Fibroblast of lung (primary cell): Measurements from ENCODE around the gene BABAM2. TPM values are rescaled to one million over a fixed set of nuclear protein-coding genes. Genes with fewer than 3 reads are reported as not detected.

Source experiments
- DNase-seq, 2 donors: peaks; one replicate each; pipeline versions ENCODE4 v3.0.0 to v3.0.0-alpha.2; 2010; ENCODE audit warnings: low read depth in 2 of 2
- H2AFZ ChIP-seq: 2 replicates; pipeline ENCODE4 v1.5.1; 2012; ENCODE audit warnings: low read length, control low read depth, inconsistent platforms
- H3K27ac ChIP-seq: 2 replicates; pipeline ENCODE4 v1.5.1; 2011; ENCODE audit warnings: low read length, control low read depth; ENCODE audit not compliant: insufficient read depth
- H3K27me3 ChIP-seq: 2 replicates; pipeline ENCODE4 v1.5.1; 2011; ENCODE audit warnings: mild to moderate bottlenecking, low read length; ENCODE audit not compliant: control insufficient read depth, insufficient read depth
- H3K36me3 ChIP-seq: 2 replicates; pipeline ENCODE4 v1.5.1; 2011; ENCODE audit warnings: low read length; ENCODE audit not compliant: control insufficient read depth, insufficient read depth
- H3K4me1 ChIP-seq: 2 replicates; pipeline ENCODE4 v1.5.1; 2011; ENCODE audit warnings: low read length; ENCODE audit not compliant: control insufficient read depth, insufficient read depth; ENCODE audit errors: extremely low read depth
- H3K4me2 ChIP-seq: 2 replicates; pipeline ENCODE4 v1.5.1; 2011; ENCODE audit warnings: low read length, control low read depth; ENCODE audit not compliant: insufficient read depth; ENCODE audit errors: extremely low read depth
- H3K4me3 ChIP-seq, 4 experiments: fragments of 200-600 bp in 1 of 4; sonication (generic) in 1 of 4; replicated peaks in 1 of 4; 2 replicates each; pipeline ENCODE4 v1.5.1; 2011 to 2016; ENCODE audit warnings: low read length in 4 of 4, low read depth in 3 of 4, mild to moderate bottlenecking in 3 of 4, control low read depth in 2 of 4, inconsistent platforms in 1 of 4, mixed read lengths in 1 of 4; ENCODE audit not compliant: insufficient read depth in 1 of 4; ENCODE audit errors: control extremely low read depth in 1 of 4
- H3K79me2 ChIP-seq: 2 replicates; pipeline ENCODE4 v1.5.1; 2012; ENCODE audit warnings: mild to moderate bottlenecking, low read length, inconsistent platforms; ENCODE audit not compliant: control insufficient read depth, insufficient read depth
- H3K9ac ChIP-seq: 2 replicates; pipeline ENCODE4 v1.5.1; 2011; ENCODE audit warnings: mild to moderate bottlenecking, low read length, control low read depth; ENCODE audit not compliant: insufficient read depth
- H3K9me3 ChIP-seq: 2 replicates; pipeline ENCODE4 v1.5.1; 2012; ENCODE audit warnings: low read depth, low read length; ENCODE audit not compliant: control insufficient read depth, insufficient read depth
- H4K20me1 ChIP-seq: 2 replicates; pipeline ENCODE4 v1.5.1; 2011; ENCODE audit warnings: low read length; ENCODE audit not compliant: control insufficient read depth, insufficient read depth; ENCODE audit errors: extremely low read depth
- EZH2 ChIP-seq: IDR thresholded peaks from 2 replicates; pipeline ENCODE4 v1.5.1; 2012; ENCODE audit warnings: low read length, control low read depth, mild to moderate bottlenecking; ENCODE audit errors: missing control alignments
- polyA plus RNA-seq, 2 donors: library from polyadenylated mRNA; depleted of rRNA in 1 of 2; stranded (reverse) in 1 of 2; unstranded in 1 of 2; fragments of >200 nt; gene quantifications; 2 replicates each; pipeline ENCODE4 v1.2.1, GENCODE V29; 2011 to 2012; ENCODE audit warnings: missing spikeins in 1 of 2
- total RNA-seq: library from RNA; depleted of rRNA; stranded (reverse); fragments of >200 nt; gene quantifications from 2 replicates; pipeline ENCODE4 v1.2.1, GENCODE V29; 2014
- TF ChIP-seq, protein P1 (sequence below), 2 donors: IDR thresholded peaks in 1 of 2; conservative IDR thresholded peaks in 1 of 2; 1 replicate in 1 of 2; 2 replicates in 1 of 2; pipeline ENCODE4 v1.5.1; 2011 to 2012; ENCODE audit warnings: low read length in 2 of 2, control low read depth in 1 of 2, inconsistent platforms in 1 of 2, low read depth in 1 of 2, mild to moderate bottlenecking in 1 of 2

BABAM2 gene
- total and polyA plus RNA-seq, 2 donors (not counting 1 experiment from before 2014, with no cell fraction given): 25.6 to 33.4 TPM

DNA sequence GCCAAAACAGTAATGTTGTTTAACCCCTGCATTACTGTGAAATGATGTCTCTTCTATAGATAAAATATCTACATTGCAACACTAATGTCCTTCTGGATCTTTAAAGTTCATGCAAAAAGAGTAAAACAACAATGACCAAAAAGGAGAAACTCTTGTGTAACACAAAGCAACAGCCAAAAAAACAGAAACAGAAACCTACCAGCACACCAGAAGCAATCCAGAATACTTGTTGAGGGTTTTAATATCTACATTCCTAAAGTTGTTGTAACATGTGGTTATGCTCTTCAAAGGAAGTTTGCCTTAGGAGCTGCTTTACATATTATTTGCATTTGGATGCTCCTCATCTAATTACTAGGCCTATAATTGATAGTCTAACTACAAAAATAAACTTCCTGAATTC, 157.2 kb downstream of the BABAM2 start:
- H3K27ac ChIP-seq: no peak overlapping the region
- no peak for TF ChIP-seq EZH2
- TF ChIP-seq, protein P1, sequence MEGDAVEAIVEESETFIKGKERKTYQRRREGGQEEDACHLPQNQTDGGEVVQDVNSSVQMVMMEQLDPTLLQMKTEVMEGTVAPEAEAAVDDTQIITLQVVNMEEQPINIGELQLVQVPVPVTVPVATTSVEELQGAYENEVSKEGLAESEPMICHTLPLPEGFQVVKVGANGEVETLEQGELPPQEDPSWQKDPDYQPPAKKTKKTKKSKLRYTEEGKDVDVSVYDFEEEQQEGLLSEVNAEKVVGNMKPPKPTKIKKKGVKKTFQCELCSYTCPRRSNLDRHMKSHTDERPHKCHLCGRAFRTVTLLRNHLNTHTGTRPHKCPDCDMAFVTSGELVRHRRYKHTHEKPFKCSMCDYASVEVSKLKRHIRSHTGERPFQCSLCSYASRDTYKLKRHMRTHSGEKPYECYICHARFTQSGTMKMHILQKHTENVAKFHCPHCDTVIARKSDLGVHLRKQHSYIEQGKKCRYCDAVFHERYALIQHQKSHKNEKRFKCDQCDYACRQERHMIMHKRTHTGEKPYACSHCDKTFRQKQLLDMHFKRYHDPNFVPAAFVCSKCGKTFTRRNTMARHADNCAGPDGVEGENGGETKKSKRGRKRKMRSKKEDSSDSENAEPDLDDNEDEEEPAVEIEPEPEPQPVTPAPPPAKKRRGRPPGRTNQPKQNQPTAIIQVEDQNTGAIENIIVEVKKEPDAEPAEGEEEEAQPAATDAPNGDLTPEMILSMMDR (conservative IDR thresholded peaks at IDR 0.05 in 1 of 2, IDR thresholded peaks at IDR 0.05 in 1 of 2; ENCODE audit: low read depth in 1 of 2, low read length in 2 of 2): no peak
- H3K4me2 ChIP-seq: peak overlapping the region; percentile 32
- no peaks in the 10 kb centered on the region for H3K36me3 ChIP-seq
- H3K4me1 ChIP-seq: peaks cover 23% of the 10 kb centered on the region
- no peaks in the 10 kb centered on the region for H4K20me1 ChIP-seq
- H3K27me3 ChIP-seq: no peaks in the 10 kb centered on the region
- no peaks in the 10 kb centered on the region for H3K79me2 ChIP-seq
- peak; percentile 84 to 88 for DNase-seq
- no peak overlapping the region for H3K4me3 ChIP-seq
- H2AFZ ChIP-seq: no peak overlapping the region
- H3K9me3 ChIP-seq: no peaks in the 10 kb centered on the region
- no peak overlapping the region for H3K9ac ChIP-seq

DNA sequence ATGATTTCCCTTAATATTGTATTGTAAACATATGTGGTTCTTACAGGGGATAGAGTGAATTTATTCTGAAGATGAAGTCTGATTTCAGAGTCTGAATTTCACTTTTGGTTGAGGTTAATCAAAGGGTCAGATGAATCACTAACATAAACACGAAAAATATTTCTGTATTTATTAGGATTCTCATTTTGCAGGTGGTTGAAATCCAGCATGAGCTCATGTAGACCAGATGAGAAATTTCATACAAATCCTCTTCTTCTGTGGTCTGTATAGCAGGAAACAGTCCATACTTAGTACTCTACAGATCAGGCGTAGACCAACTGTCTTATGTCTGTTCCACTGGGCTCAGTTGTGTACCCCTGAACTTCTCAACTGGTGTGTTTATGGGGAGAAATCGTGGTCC, 157.8 kb downstream of the BABAM2 start:
- DNase-seq: peak; percentile 35 to 55
- Histone ChIP-seq H3K9ac (no peak overlapping the region), H3K27ac (no peak overlapping the region), H3K27me3 (no peaks in the 10 kb centered on the region), H3K9me3 (no peaks in the 10 kb centered on the region), H2AFZ (no peak overlapping the region), H4K20me1 (no peaks in the 10 kb centered on the region), H3K36me3 (no peaks in the 10 kb centered on the region), H3K4me3 (no peak overlapping the region), H3K4me2 (peak overlapping the region; percentile 32), H3K4me1 (peaks cover 23% of the 10 kb centered on the region), H3K79me2 (no peaks in the 10 kb centered on the region)
- TF ChIP-seq EZH2: no peak
- TF ChIP-seq, protein P1 (conservative IDR thresholded peaks at IDR 0.05 in 1 of 2, IDR thresholded peaks at IDR 0.05 in 1 of 2; ENCODE audit: low read depth in 1 of 2, low read length in 2 of 2): no peak

DNA sequence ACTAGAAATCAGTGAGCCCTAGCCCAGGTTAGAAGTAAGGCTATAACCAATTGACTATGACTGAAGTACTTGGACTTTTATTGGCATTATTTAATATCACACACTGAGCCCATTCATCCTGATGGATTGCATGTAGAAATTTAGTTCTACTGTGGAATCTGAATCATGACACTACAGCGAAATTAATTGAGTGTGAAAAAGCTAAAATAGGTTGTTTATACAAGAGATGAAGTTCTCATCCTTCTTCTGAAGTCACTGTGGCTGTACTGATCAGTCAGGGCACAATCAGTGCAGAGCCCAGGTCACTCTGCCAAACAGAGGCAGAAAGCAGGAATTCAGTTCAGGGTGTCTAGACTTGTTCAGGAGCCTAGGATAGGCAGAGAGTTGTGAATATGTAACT, 158.9 kb downstream of the BABAM2 start:
- Histone ChIP-seq H3K4me3 (no peak overlapping the region), H2AFZ (no peak overlapping the region), H3K4me1 (peaks cover 23% of the 10 kb centered on the region), H3K27me3 (no peaks in the 10 kb centered on the region), H3K4me2 (no peak overlapping the region), H3K9me3 (no peaks in the 10 kb centered on the region), H3K79me2 (no peaks in the 10 kb centered on the region), H4K20me1 (no peaks in the 10 kb centered on the region), H3K36me3 (no peaks in the 10 kb centered on the region), H3K27ac (no peak overlapping the region), H3K9ac (no peak overlapping the region)
- DNase-seq: peak; percentile 37 to 74
- TF ChIP-seq, protein P1 (conservative IDR thresholded peaks at IDR 0.05 in 1 of 2, IDR thresholded peaks at IDR 0.05 in 1 of 2; ENCODE audit: low read depth in 1 of 2, low read length in 2 of 2): no peak
- TF ChIP-seq EZH2: no peak
